Right lung (tissue), 10 donors: ENCODE measurements around the gene F8A2. TPM values are rescaled to one million over a fixed set of nuclear protein-coding genes. Genes with fewer than 3 reads are reported as not detected.
A peak's percentile ranks its signal among the peaks of the same experiment; 100 is the strongest.
"Not testable (repeated sequence)": the region's sequence is repeated elsewhere in the genome, so short reads cannot be mapped to it uniquely, and the experiment has no call there.

Experiments
- DNase-seq, 2 donors: peaks; one replicate each; pipeline ENCODE4 v3.0.0-alpha.2; 2013
- long read RNA-seq, 8 donors: transcript quantifications; one replicate each; lab custom pipeline, GENCODE V29; 2026
- polyA plus RNA-seq, 5 donors: library from polyadenylated mRNA; unstranded; fragments of 120-200 nt; gene quantifications; one replicate each; pipeline versions ENCODE4 v1.2.1 to v1.2.3, GENCODE V29; 2013; ENCODE audit warnings: inconsistent platforms in 1 of 5, low replicate concordance in 1 of 5; ENCODE audit not compliant: insufficient read length in 5 of 5, insufficient read depth in 1 of 5

The F8A2 gene
- polyA plus RNA-seq, result not detected
- long read RNA-seq, donor 1, transcript F8A2-201 (1 exons, 1,116 nt), result major isoform, 6 of 6 reads
- long read RNA-seq, donor 1, partial matches to known transcripts, result 0 of 6 reads
- long read RNA-seq, donor 1, other reads (novel, unspliced or antisense), result 0 of 6 reads
- long read RNA-seq, donor 2, partial matches to known transcripts, result 0 of 2 reads
- long read RNA-seq, donor 2, other reads (novel, unspliced or antisense), result 0 of 2 reads
- long read RNA-seq, donor 3, partial matches to known transcripts, result 0 of 3 reads
- long read RNA-seq, donor 3, other reads (novel, unspliced or antisense), result 0 of 3 reads
- long read RNA-seq, donor 4, transcript F8A2-201 (1 exons, 1,116 nt), result major isoform, 7 of 7 reads
- long read RNA-seq, donor 4, partial matches to known transcripts, result 0 of 7 reads
- long read RNA-seq, donor 4, other reads (novel, unspliced or antisense), result 0 of 7 reads
- long read RNA-seq, donor 5, result 0 reads
- long read RNA-seq, donor 6, transcript F8A2-201 (1 exons, 1,116 nt), result major isoform, 10 of 10 reads
- long read RNA-seq, donor 6, partial matches to known transcripts, result 0 of 10 reads
- long read RNA-seq, donor 6, other reads (novel, unspliced or antisense), result 0 of 10 reads
- long read RNA-seq, donor 7, transcript F8A2-201 (1 exons, 1,116 nt), result major isoform, 8 of 8 reads
- long read RNA-seq, donor 7, partial matches to known transcripts, result 0 of 8 reads
- long read RNA-seq, donor 7, other reads (novel, unspliced or antisense), result 0 of 8 reads
- long read RNA-seq, donor 8, partial matches to known transcripts, result 0 of 1 reads
- long read RNA-seq, donor 8, other reads (novel, unspliced or antisense), result 0 of 1 reads

- not testable (repeated sequence) for DNase-seq
These were observed at the start of gene F8A2 for GRCh38 chrX:155381843-155382528. F8A2 (plus strand) TSS chrX:155382095; CDS start chrX:155382115, 20 bp downstream.

GRCh38 chrX:155333544-155334100, 48.3 kb upstream of the F8A2 start:
- no peak for DNase-seq

GRCh38 chrX:155334486-155335336, 47.2 kb upstream of the F8A2 start, which contains the start of gene CLIC2:
CLIC2 (minus strand) TSS chrX:155334614; CDS start chrX:155334427, 187 bp downstream.
- DNase-seq, result peak; percentile 32 to 40

GRCh38 chrX:155335337-155335712, 46.6 kb upstream of the F8A2 start:
- not testable (repeated sequence) for DNase-seq

GRCh38 chrX:155345689-155346088, 36.2 kb upstream of the F8A2 start:
- DNase-seq, result not testable (repeated sequence)

GRCh38 chrX:155349448-155349847, 32.4 kb upstream of the F8A2 start:
- not testable (repeated sequence) for DNase-seq

GRCh38 chrX:155363712-155364111, 18.2 kb upstream of the F8A2 start:
- not testable (repeated sequence) for DNase-seq

- DNase-seq, result not testable (repeated sequence)
These were observed 8.0 kb upstream of the F8A2 start for GRCh38 chrX:155373777-155374458.

- not testable (repeated sequence) for DNase-seq
These were observed 2.1 kb upstream of the F8A2 start for GRCh38 chrX:155379802-155380201.

- DNase-seq, result not testable (repeated sequence)
These were observed 653 bp downstream of the F8A2 start for GRCh38 chrX:155382529-155382967.

- DNase-seq, result no peak
These were observed 7.7 kb downstream of the F8A2 start for GRCh38 chrX:155389634-155390033.

- DNase-seq, result not testable (repeated sequence)
These were observed 12.9 kb downstream of the F8A2 start for GRCh38 chrX:155394747-155395276.

GRCh38 chrX:155406429-155406828, 24.5 kb downstream of the F8A2 start:
- no peak for DNase-seq

GRCh38 chrX:155417769-155418168, 35.9 kb downstream of the F8A2 start:
- no peak for DNase-seq

Other genes with a start within 250 kb of the F8A2 start
- gene VBP1, start 165.6 kb upstream of the F8A2 start, polyA plus RNA-seq, result 10 to 100 TPM; 61.6 to 90.1 (median 68.6) TPM
- gene RAB39B, start 117.6 kb upstream of the F8A2 start, polyA plus RNA-seq, result 1 to 10 TPM in 3 of 5 donors, under 1 TPM in 2; 0.77 to 1.2 (median 1.0) TPM
- gene CLIC2, start 47.5 kb upstream of the F8A2 start, polyA plus RNA-seq, result 10 to 100 TPM in 2 of 5 donors, 1 to 10 TPM in 3; 9.1 to 12.4 (median 9.9) TPM
- 10 to 100 TPM in 2 of 5 donors, 1 to 10 TPM in 2, not detected in 1; 2.6 to 11.6 (median 9.9) TPM for gene F8A3, start 76.5 kb downstream of the F8A2 start, polyA plus RNA-seq
- 1 to 10 TPM; 1.6 to 3.2 (median 2.6) TPM for gene SPRY3, start 230.5 kb downstream of the F8A2 start, polyA plus RNA-seq
- gene TMLHE, start 230.9 kb downstream of the F8A2 start, polyA plus RNA-seq, result 10 to 100 TPM; 17.7 to 28.7 (median 26.2) TPM